ENCODE results near the gene SGCD. TPM values are rescaled to one million over a fixed set of nuclear protein-coding genes. Genes with fewer than 3 reads are reported as not detected.

The SGCD gene
- total and polyA plus RNA-seq, 8 donors: 0.58 to 55.8 (median 2.8) TPM

DNA sequence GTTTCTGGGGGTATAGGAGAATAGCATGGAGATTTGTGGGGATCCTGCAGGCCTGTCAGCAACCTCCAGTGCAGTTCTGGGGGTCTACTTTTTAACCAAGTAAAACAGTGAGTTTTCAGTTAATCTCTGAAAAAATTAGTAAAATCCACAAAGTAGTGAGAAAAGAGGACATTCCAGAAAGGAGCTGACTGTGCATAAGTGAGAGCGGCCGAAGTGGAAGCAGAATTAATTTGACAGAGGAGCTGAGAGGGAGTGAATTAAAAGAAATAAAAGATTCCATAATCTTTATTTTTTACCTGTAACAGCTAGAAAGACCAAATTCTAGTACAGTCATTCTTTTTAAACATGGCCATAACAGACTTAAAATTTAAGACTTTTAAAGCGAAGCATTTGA lies 149.2 kb downstream of the SGCD start:
- Histone ChIP-seq H3K27me3 (no peaks in the 10 kb centered on the region), H3K4me1 (peaks cover 0 to 25% (median 5%) of the 10 kb centered on the region in 4 donors), H3K9me3 (no peaks in the 10 kb centered on the region), H3K4me3 (no peak overlapping the region), H3K27ac (peak overlapping the region in 2 of 5 donors; percentile 32 to 61), H3K36me3 (no peaks in the 10 kb centered on the region)
- DNase-seq: no peak
- intact Hi-C loops (cut with DNase I; ENCODE audit: low total_unique reads): no loop called here
- TF ChIP-seq, protein P1, sequence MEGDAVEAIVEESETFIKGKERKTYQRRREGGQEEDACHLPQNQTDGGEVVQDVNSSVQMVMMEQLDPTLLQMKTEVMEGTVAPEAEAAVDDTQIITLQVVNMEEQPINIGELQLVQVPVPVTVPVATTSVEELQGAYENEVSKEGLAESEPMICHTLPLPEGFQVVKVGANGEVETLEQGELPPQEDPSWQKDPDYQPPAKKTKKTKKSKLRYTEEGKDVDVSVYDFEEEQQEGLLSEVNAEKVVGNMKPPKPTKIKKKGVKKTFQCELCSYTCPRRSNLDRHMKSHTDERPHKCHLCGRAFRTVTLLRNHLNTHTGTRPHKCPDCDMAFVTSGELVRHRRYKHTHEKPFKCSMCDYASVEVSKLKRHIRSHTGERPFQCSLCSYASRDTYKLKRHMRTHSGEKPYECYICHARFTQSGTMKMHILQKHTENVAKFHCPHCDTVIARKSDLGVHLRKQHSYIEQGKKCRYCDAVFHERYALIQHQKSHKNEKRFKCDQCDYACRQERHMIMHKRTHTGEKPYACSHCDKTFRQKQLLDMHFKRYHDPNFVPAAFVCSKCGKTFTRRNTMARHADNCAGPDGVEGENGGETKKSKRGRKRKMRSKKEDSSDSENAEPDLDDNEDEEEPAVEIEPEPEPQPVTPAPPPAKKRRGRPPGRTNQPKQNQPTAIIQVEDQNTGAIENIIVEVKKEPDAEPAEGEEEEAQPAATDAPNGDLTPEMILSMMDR (IDR thresholded peaks at IDR 0.05): no peak
- TF ChIP-seq EP300 (IDR thresholded peaks at IDR 0.05) (no peak), POLR2A (IDR thresholded peaks at IDR 0.05) (no peak), POLR2AphosphoS5 (IDR thresholded peaks at IDR 0.05) (no peak)
- WGBS, 5 donors: 59 to 90% (median 84%) methylated on average over 3 of the region's 3 CpGs

DNA sequence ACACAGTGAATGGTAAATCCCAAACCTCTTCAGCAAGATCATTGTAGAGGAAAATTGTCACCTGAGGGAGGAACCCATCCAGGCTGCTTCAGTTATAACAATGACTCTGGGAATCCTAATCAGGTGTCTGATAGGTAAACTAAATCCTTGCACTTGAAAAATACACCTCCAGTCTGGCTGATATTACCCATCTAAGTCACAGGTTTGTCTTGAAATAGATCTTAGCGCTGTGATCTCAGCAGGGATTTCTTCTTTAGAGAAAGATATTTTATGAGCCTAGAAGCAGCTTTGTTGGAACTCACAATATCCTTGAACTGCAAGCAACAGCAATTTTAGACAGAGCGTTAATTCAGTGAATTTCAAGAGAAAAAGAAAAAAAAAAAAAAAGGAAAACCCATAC lies 149.7 kb downstream of the SGCD start:
- H3K27ac ChIP-seq: peak overlapping the region in 2 of 5 donors; percentile 32 to 61
- no peaks in the 10 kb centered on the region for H3K9me3 ChIP-seq
- H3K36me3 ChIP-seq: no peaks in the 10 kb centered on the region
- no peaks in the 10 kb centered on the region for H3K27me3 ChIP-seq
- WGBS, 5 donors: 77 to 90% (median 84%) methylated on average over 2 of the region's 2 CpGs
- TF ChIP-seq, protein P1 (IDR thresholded peaks at IDR 0.05): no peak
- TF ChIP-seq POLR2A (IDR thresholded peaks at IDR 0.05) (no peak), EP300 (IDR thresholded peaks at IDR 0.05) (no peak), POLR2AphosphoS5 (IDR thresholded peaks at IDR 0.05) (no peak)
- no peak overlapping the region for H3K4me3 ChIP-seq
- intact Hi-C loops (cut with DNase I; ENCODE audit: low total_unique reads): no loop called here
- peaks cover 0 to 25% (median 5%) of the 10 kb centered on the region in 4 donors for H3K4me1 ChIP-seq
- DNase-seq: no peak

DNA sequence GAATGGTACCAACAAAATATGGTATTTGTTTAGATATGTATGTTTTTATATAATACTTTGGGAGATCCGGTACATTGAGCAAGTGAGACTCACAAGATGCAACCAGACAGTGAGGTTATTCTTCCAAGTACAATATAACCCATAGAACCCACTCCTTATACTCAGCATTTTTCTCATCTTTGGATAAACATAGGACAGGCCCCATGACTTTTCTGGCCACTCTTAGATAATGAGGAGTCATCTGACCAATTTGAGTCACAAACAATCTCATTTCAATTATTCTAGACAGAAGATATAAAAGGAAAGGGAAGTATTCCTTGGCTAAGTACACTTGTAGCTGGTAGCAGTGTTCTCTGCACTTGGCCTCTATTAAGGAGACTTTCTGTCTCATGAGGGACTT lies 150.2 kb downstream of the SGCD start:
- Histone ChIP-seq H3K9me3 (no peaks in the 10 kb centered on the region), H3K4me1 (peaks cover 0 to 25% (median 5%) of the 10 kb centered on the region in 4 donors), H3K27me3 (no peaks in the 10 kb centered on the region), H3K27ac (no peak overlapping the region), H3K4me3 (no peak overlapping the region), H3K36me3 (no peaks in the 10 kb centered on the region)
- TF ChIP-seq, protein P1 (IDR thresholded peaks at IDR 0.05): no peak
- TF ChIP-seq POLR2A (IDR thresholded peaks at IDR 0.05) (no peak), POLR2AphosphoS5 (IDR thresholded peaks at IDR 0.05) (no peak), EP300 (IDR thresholded peaks at IDR 0.05) (no peak)
- no peak for DNase-seq
- 63 to 91% (median 76%) methylated on average over 1 of the region's 1 CpG for WGBS, 5 donors
- intact Hi-C loops (cut with DNase I; ENCODE audit: low total_unique reads): no loop called here

DNA sequence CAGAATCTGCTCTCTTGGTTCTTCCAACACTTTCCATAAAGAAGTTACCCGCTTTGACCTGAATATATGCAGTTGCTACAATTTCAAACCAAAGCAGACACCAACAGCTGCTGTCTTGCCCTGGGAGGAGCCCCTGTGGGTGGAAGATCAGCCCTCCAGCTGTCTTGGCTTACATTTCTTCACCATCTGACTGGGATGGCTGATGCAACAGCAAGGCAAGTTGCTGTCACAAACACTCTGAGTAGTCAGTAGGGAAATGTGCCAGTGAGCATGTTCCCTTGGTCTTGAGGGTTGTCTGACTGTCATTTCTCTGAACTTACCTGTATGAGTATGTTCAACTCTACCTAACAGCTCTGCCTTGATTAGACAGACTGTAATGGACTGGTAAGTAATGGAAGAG lies 152.9 kb downstream of the SGCD start:
- Histone ChIP-seq H3K36me3 (no peaks in the 10 kb centered on the region), H3K27me3 (no peaks in the 10 kb centered on the region), H3K4me1 (peaks cover 0 to 19% (median 4%) of the 10 kb centered on the region in 4 donors), H3K4me3 (no peak overlapping the region), H3K27ac (no peak overlapping the region), H3K9me3 (no peaks in the 10 kb centered on the region)
- DNase-seq: no peak
- peak in 2 of 3 donors; percentile 23 to 52 for TF ChIP-seq POLR2AphosphoS5 (IDR thresholded peaks at IDR 0.05)
- TF ChIP-seq, protein P1 (IDR thresholded peaks at IDR 0.05): no peak
- WGBS, 5 donors: 73 to 85% (median 76%) methylated on average over 1 of the region's 1 CpG
- intact Hi-C loops (cut with DNase I; ENCODE audit: low total_unique reads): no loop called here

Data from stomach (tissue), 9 donors.